Measurements from ENCODE around the gene PRR3.

DNA sequence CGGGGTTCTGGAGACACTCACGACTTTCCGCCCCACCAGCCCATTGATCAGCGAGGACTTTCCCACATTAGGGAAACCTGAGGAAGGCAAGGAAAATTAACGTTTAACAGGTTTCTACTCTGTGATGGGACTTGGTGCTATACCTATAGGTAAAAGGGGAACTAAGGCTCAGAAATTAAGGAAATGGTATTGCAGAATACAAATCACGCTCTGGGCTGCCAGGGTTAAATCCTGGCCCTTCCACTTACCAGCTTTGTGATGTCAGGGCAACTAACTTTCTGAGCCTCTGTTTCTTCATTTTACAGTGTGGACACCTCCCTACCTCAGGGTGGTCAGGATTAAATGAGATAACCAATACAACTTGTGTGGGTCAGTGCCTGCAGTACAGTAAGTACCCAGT, 9.6 kb upstream of the PRR3 start:
- TF ChIP-seq POLR2AphosphoS5 (IDR thresholded peaks at IDR 0.05) (no peak), CTCF (IDR thresholded peaks at IDR 0.05) (no peak), EP300 (IDR thresholded peaks at IDR 0.05) (no peak)

Data from stomach (tissue), 4 donors.